ENCODE results near the gene ZNF574.

The ZNF574 gene

DNA sequence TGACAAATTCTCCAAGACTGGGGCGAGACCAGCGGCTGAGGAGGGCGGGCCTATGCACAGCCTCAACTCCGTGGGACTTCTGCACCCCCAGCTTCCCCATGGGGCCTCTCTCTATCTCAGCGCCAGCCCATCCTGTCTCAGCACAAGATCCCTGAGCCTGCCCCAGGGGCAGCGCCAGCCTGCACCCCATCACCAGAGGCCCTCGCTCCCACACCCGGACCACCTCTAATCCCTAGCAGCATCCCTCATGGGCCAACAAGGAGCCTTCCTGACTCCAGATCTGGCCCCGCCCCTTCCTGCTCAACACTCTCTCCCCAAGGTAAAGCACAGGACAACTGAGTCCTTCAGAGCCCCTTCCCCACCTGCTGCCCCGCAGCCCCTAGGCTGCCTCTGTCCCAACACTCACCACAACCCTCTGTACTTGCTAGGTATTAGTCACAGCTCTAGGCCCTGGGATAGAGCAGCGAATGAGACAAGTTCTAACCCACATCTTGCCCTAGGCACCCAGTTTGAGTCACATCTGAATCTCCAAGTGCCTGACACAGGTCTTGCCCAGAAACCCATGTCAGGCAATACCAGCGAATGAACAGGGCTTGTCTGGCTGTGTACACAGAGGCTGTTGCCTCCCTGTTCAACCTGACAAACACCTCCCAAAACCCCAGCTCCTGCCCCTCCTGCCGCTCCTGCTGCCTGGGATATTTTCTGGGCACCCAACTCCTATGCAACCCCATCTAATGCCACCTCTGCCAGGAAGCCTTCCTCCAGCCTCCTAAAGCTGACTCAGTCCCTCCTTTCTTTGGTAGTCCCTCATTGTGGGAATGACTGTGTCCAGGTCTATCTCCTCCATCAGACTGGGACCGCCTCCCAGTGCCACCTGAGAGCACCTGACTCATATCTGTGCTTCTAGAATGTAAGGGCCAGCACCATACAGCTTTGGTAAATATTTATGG lies 24.5 kb upstream of the ZNF574 start:
- Mint-ChIP-seq H3K4me3 (no peak overlapping the region), H3K27me3 (no peaks in the 10 kb centered on the region), H3K9me3 (no peaks in the 10 kb centered on the region), H3K4me1 (peaks cover 9% of the 10 kb centered on the region), H3K36me3 (no peaks in the 10 kb centered on the region), H3K27ac (no peak overlapping the region)

DNA sequence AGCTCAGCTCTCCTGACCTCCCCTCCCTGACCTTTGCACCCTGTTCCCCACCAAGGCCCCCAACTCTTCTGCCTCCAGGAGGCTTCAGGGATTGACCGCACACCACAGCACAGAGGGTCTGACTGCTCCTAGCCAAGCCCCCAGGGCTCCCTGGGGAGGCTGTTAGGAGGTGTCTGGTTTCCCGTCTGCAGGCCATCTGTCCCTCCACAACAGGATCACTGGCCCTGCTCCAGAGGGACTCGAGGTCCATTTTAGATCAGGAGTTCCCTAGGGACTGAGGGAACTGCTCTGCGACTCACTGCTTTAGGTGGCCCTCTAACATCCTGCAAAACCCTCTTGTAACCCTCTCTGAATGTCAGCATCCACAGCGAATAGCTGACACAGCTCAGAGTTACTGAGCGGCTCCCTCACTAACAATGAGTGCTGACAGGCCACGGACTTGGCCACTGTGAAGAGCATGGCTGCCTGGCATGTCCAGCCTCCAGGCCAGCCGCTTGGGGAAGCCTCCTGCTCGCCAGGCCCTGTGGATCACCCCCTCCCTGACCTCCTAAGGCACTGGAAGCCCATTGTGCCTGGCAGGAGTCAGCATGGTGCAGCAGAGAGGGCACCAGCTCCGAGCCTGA lies 23.6 kb upstream of the ZNF574 start:
- Mint-ChIP-seq H3K27ac (no peak overlapping the region), H3K4me3 (no peak overlapping the region), H3K9me3 (no peaks in the 10 kb centered on the region), H3K36me3 (no peaks in the 10 kb centered on the region), H3K4me1 (peaks cover 9% of the 10 kb centered on the region), H3K27me3 (no peaks in the 10 kb centered on the region)

DNA sequence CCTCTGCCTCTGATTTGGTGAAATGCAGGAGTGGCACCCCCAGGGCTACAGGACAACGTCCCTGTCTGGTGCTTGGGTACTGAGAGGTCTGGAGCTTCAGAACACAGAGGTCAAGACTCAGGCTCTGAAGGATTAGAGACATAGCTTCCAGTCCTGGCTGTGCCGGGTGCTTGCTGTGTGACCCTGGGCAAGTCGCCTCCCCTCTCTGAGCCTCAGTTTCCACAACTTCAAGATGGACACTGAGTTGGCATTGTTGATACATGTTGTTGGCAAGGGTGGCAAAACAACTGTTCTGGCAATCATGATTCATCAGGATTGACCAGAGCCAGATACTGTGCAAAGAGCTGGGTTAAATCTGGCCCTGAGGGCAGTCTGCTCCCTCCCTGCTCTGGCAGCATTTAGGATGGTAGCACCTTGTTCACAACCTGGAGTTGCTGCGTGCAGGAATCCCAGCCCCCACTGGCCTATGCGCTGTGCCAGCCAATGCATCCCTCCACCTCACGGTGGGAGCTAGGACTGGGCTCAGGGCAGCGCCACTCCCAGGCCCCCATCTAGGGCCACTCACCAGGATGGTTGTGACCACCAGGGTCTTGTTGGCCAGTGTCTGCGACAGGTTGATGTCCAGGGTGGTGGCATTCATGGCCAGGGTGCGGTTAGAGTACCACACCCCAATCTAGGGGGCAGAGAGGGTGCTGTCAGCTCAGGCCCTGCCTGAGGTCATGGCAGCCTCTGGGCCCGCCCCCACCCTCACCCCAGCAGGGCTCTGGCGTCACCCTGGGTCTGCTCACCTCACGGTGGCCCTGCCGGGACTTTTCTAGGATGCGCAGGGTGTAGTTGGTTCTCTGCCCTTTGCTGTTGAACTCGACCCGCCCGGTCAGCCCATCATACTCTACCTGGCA lies 22.7 kb upstream of the ZNF574 start:
- Mint-ChIP-seq H3K9me3 (no peaks in the 10 kb centered on the region), H3K4me1 (peaks cover 9% of the 10 kb centered on the region), H3K27ac (no peak overlapping the region), H3K27me3 (no peaks in the 10 kb centered on the region), H3K36me3 (no peaks in the 10 kb centered on the region), H3K4me3 (no peak overlapping the region)

DNA sequence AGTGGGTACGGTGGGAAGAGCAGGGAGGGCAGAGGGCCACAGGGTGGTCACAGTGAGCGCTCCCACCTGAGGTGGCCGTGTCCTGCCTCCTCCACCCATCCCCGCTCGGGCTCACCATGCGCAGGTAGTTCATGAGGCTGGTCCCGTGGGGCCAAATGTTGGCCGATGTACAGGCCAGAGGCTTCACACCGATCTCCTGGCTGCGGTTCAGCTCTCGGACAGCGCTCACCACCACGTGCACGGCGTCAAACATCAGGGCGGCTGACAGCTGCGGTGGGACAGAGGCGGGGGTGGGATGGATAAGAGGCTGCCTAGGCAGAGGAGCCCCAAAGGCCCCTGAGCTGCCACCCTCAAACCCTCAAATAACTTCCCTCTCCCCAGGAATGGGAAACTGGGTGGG lies 21.8 kb upstream of the ZNF574 start:
- Mint-ChIP-seq H3K27me3 (no peaks in the 10 kb centered on the region), H3K4me1 (peaks cover 4% of the 10 kb centered on the region), H3K9me3 (no peaks in the 10 kb centered on the region)

DNA sequence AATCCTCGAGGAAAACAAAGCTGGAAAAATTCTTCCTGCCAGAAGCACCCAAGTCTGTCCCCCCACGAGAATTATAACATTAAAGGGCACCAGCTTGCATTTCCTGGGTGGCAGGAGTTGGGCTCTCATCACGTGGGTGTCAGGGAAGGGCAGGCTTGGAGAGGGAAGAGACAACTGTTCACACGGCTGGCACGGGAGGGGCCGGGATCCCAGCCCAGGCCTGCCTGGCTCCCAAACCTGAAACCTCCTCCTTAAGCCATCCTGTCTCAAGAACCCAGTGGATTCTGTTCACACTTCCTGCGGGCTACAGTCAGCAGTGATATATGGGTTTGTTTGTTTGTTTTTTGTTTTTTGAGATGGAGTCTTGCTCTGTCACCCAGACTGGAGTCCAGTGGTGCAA lies 18.1 kb upstream of the ZNF574 start:
- no peaks in the 10 kb centered on the region for H3K9me3 Mint-ChIP-seq

More for the DNA sequence above, 21.8 kb upstream of the ZNF574 start:
- H3K27ac Mint-ChIP-seq, result no peak overlapping the region
- H3K36me3 Mint-ChIP-seq, result no peaks in the 10 kb centered on the region
- no peak overlapping the region for H3K4me3 Mint-ChIP-seq

DNA sequence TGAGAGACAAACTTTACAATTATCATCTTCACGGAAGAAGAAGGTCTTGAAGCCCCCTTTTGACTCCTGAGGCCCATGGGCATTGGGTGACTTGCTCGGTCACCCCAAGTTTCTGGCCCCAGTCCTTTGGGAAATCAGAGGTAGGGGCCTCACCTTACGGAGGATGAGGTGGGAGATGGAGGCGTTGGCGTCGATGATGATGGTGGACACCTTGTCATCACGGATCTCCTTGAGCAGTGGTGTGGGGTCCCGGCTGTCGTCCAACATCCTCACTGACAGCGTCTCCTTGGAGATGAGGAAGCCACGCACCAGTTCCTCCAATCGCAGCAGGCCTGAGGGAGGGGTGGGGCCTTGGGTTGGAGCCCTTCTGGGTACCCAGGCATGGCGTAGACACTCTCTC lies 16.8 kb upstream of the ZNF574 start:
- Mint-ChIP-seq H3K27ac (no peak overlapping the region), H3K36me3 (no peaks in the 10 kb centered on the region), H3K4me1 (no peaks in the 10 kb centered on the region), H3K4me3 (no peak overlapping the region), H3K27me3 (no peaks in the 10 kb centered on the region), H3K9me3 (no peaks in the 10 kb centered on the region)

More for the DNA sequence above, 18.1 kb upstream of the ZNF574 start:
- Mint-ChIP-seq H3K27ac (no peak overlapping the region), H3K36me3 (no peaks in the 10 kb centered on the region), H3K4me3 (no peak overlapping the region), H3K27me3 (no peaks in the 10 kb centered on the region), H3K4me1 (no peaks in the 10 kb centered on the region)

DNA sequence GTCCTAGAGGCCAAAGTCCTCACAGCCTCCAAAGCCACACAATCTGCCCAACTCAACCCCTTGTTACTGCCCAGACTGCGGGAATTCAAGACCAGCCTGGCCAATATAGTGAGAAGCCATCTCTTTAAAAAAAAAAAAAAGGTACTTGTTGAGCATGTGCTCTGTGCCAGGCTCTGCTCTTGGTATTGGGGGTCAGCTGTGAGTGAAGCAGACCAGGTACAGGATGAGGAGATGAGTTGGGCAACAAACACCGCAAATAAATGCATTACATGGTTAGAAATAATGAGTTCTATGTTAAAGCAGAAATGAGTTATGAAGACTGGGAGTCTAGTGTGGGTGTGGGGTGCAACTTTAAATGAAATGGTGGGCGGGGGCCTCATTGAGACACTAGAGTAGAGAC lies 15.8 kb upstream of the ZNF574 start:
- H3K4me1 Mint-ChIP-seq, result no peaks in the 10 kb centered on the region

DNA sequence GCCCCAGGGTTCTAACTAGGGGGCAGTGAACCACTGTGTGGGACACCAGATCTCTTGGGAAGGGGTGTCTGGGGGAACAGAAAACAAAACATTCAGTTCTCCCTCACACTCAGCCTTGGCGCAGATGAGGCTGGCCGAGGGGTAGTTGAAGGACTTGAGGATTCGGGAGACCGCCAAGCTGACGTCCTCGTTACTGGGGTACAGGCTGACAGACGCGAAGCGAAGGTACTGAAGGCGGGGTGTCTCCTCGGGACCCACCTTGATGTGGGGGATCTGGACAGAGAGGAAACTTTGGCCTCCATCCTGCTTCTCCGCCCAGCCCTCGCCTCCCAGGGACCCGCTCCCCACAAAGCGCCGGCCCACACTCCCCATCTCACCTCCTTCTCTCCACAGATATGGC lies 13.6 kb upstream of the ZNF574 start:
- Mint-ChIP-seq H3K4me3 (no peak overlapping the region), H3K9me3 (no peaks in the 10 kb centered on the region), H3K27ac (no peak overlapping the region), H3K27me3 (peaks cover 4% of the 10 kb centered on the region), H3K4me1 (no peaks in the 10 kb centered on the region), H3K36me3 (no peaks in the 10 kb centered on the region)

More for the DNA sequence above, 15.8 kb upstream of the ZNF574 start:
- peaks cover 4% of the 10 kb centered on the region for H3K27me3 Mint-ChIP-seq
- H3K27ac Mint-ChIP-seq, result no peak overlapping the region
- H3K4me3 Mint-ChIP-seq, result no peak overlapping the region
- H3K9me3 Mint-ChIP-seq, result no peaks in the 10 kb centered on the region
- no peaks in the 10 kb centered on the region for H3K36me3 Mint-ChIP-seq

DNA sequence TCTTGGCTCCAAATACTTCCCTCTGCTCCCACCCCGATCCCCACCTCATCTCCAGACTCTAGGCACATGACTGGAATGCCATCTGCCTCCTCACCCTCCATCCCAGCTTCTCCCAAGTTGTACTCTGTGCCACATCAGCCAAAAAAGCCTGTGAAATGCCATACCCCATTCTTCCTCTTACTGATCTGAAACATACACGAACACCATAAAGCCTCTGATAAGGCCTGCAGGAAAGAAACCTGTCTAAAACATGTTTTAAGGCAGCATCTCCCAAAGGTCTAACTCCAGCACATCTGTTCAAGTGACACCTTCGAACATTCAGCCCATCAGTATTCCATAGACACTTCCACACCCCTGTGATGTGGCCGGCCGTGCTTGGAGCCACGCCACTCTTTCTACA lies 11.5 kb upstream of the ZNF574 start:
- Mint-ChIP-seq H3K4me1 (no peaks in the 10 kb centered on the region), H3K27me3 (peaks cover 4% of the 10 kb centered on the region), H3K27ac (no peak overlapping the region), H3K36me3 (no peaks in the 10 kb centered on the region), H3K4me3 (no peak overlapping the region), H3K9me3 (no peaks in the 10 kb centered on the region)

DNA sequence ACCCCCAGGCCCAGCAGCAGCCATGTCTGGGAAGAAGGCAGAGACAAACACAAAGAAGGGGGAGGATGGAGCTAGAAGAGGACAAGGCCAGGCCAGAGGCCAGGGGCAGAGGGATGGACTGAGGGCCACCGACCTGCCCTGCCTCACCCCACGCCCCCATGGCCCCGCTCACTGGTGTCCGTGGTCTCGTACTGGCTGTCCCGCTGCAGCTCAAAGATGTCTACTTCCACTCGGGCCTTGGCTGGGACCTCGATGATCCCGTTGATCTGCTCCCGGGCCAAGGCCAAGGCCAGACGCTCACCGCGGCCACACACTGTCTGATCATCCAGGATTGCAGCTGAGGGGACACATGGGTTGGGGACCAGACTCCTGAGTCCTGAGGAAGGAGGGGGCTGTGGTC lies 10.9 kb upstream of the ZNF574 start:
- Mint-ChIP-seq H3K27me3 (peaks cover 4% of the 10 kb centered on the region), H3K9me3 (no peaks in the 10 kb centered on the region), H3K36me3 (no peaks in the 10 kb centered on the region), H3K4me1 (no peaks in the 10 kb centered on the region), H3K27ac (no peak overlapping the region), H3K4me3 (no peak overlapping the region)

DNA sequence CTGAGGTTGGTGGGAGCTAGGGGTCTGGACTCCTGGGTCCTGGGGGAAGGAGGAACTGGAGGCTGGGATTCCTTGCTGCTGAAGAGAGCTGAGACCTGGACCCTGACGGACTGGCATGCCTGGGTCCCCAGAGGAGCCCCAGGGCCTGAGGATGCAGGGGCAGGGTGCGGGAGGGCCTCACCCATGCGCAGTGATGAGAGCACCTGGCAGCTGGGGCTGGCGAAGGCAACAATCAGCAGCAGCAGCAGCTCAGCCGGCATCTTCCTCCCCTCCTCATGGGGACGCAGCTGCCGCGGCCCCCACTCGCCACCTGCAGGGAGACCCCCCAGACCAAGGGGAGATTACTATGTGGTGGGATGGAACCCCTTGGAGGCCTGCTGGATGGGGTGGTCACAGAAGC lies 10.5 kb upstream of the ZNF574 start:
- no peaks in the 10 kb centered on the region for H3K36me3 Mint-ChIP-seq
- no peaks in the 10 kb centered on the region for H3K4me1 Mint-ChIP-seq
- H3K9me3 Mint-ChIP-seq, result no peaks in the 10 kb centered on the region
- H3K27ac Mint-ChIP-seq, result no peak overlapping the region
- H3K27me3 Mint-ChIP-seq, result peaks cover 4% of the 10 kb centered on the region
- H3K4me3 Mint-ChIP-seq, result no peak overlapping the region

DNA sequence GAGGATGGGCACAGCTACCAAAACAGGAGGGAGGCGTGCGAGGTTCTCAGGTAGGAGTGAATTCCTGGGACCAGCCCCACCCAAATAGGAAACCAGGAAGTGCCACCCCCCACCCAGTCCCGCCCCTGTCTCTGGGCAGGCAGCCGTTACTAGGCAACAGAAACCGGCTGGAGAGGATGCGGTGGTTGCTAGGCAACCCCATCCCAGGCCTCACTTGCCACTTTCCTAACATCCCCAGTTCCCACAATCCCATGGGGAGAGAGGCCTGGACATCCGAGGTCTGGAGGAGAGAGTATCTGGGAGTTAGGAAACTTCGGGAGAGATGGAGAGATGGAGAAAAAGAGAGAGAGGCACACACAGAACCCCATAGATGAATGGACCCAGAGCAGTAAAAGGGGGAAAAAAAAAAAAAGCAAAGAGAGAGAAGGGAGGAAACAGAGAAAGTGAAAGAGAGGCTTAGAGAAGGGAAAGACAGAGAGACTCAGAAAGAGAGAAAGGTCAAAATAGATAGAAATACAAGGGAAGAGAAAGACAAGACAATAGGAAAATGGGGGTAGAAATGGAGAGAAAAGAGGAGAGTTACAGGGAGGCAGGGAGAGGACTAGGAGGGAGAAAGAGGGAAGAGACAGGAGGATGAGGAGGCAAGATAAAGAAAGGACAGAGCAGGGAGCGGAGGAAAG lies 9.8 kb upstream of the ZNF574 start:
- Mint-ChIP-seq H3K27ac (no peak overlapping the region), H3K36me3 (no peaks in the 10 kb centered on the region), H3K27me3 (peaks cover 4% of the 10 kb centered on the region), H3K4me1 (no peaks in the 10 kb centered on the region), H3K4me3 (no peak overlapping the region), H3K9me3 (no peaks in the 10 kb centered on the region)

DNA sequence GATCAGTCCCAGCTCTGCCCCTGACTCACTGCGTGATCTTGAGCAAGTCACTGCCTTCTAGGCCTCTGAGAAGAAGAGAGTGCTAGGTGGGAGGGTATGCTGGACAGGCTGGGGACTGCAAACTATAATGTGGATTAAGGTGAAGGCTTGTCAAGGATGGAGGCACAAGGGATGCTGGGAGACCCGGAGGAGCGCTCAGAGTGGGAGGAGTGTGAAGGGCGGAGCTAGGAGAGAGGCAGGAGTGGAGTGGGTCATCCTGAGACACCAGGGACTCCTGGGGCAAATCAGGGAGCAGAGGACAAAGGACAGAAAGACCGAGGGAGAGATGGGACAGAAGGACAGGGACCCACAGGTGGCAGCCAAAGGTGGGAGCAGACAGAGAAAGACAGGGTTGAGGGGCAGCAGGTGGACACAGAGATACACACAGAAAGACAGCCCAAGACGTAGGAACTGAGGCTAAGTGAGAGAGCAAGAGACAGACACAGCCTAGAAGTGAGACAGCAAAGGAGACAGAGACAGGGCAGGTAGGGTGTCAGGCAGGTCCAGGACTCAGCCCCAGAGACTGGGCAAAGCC lies 8.6 kb upstream of the ZNF574 start:
- Mint-ChIP-seq H3K36me3 (no peaks in the 10 kb centered on the region), H3K27me3 (peaks cover 4% of the 10 kb centered on the region), H3K9me3 (no peaks in the 10 kb centered on the region), H3K4me3 (no peak overlapping the region), H3K27ac (no peak overlapping the region), H3K4me1 (no peaks in the 10 kb centered on the region)

DNA sequence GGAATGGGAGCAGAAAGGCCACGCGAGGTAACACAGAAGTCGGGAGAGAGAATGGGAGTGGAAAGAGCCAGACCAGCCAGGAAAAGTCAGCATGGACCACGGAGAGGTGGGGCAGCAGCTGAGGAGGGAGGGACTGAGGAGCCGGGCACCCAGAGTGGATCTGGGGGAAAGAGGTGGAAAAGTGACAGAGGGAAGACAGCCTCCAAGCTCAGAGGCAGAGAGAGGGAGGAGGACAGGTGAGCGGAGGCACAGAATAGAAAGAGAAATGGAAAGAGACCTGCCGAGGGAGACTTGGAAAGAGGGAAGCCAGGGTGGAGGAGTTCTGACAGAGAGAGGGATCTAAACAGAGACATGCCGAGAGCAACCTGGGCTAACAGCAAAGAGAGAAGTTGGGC lies 7.6 kb upstream of the ZNF574 start:
- H3K27me3 Mint-ChIP-seq, result peaks cover 4% of the 10 kb centered on the region
- H3K9me3 Mint-ChIP-seq, result no peaks in the 10 kb centered on the region
- no peak overlapping the region for H3K4me3 Mint-ChIP-seq
- no peaks in the 10 kb centered on the region for H3K4me1 Mint-ChIP-seq
- H3K36me3 Mint-ChIP-seq, result no peaks in the 10 kb centered on the region
- no peak overlapping the region for H3K27ac Mint-ChIP-seq

Data from activated naive CD4-positive, alpha-beta T cell treated with anti-CD3 and anti-CD28 coated beads, Interleukin-2, amount 50 U/mL, for 24 hours (primary cell).